Measurements from ENCODE around the gene PPM1F.
A peak's percentile ranks its signal among the peaks of the same experiment; 100 is the strongest.

Gene PPM1F

GRCh38 chr22:21918466-21919185 lies 34.0 kb downstream of the PPM1F start:
- no peak for ATAC-seq
- TF ChIP-seq ARNTL (CRISPR knock-in tag; IDR thresholded peaks at IDR 0.05; ENCODE audit: borderline replicate concordance, low read depth) (no peak), SNAI2 (CRISPR knock-in tag; IDR thresholded peaks at IDR 0.05) (no peak), GLIS3 (CRISPR knock-in tag; IDR thresholded peaks at IDR 0.05) (no peak), ZC3H10 (CRISPR knock-in tag; IDR thresholded peaks at IDR 0.05) (no peak), PPARA (CRISPR knock-in tag; IDR thresholded peaks at IDR 0.05; ENCODE audit: borderline replicate concordance) (no peak)
- TF ChIP-seq, protein P1, sequence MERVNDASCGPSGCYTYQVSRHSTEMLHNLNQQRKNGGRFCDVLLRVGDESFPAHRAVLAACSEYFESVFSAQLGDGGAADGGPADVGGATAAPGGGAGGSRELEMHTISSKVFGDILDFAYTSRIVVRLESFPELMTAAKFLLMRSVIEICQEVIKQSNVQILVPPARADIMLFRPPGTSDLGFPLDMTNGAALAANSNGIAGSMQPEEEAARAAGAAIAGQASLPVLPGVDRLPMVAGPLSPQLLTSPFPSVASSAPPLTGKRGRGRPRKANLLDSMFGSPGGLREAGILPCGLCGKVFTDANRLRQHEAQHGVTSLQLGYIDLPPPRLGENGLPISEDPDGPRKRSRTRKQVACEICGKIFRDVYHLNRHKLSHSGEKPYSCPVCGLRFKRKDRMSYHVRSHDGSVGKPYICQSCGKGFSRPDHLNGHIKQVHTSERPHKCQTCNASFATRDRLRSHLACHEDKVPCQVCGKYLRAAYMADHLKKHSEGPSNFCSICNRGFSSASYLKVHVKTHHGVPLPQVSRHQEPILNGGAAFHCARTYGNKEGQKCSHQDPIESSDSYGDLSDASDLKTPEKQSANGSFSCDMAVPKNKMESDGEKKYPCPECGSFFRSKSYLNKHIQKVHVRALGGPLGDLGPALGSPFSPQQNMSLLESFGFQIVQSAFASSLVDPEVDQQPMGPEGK (CRISPR knock-in tag; IDR thresholded peaks at IDR 0.05; ENCODE audit: borderline replicate concordance), result no peak
- TF ChIP-seq, protein P2, sequence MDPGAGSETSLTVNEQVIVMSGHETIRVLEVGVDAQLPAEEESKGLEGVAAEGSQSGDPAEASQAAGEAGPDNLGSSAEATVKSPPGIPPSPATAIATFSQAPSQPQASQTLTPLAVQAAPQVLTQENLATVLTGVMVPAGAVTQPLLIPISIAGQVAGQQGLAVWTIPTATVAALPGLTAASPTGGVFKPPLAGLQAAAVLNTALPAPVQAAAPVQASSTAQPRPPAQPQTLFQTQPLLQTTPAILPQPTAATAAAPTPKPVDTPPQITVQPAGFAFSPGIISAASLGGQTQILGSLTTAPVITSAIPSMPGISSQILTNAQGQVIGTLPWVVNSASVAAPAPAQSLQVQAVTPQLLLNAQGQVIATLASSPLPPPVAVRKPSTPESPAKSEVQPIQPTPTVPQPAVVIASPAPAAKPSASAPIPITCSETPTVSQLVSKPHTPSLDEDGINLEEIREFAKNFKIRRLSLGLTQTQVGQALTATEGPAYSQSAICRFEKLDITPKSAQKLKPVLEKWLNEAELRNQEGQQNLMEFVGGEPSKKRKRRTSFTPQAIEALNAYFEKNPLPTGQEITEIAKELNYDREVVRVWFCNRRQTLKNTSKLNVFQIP (CRISPR knock-in tag; IDR thresholded peaks at IDR 0.05; ENCODE audit: borderline replicate concordance, low read depth), result no peak

GRCh38 chr22:21917959-21918261 lies 34.7 kb downstream of the PPM1F start:
- no peak for ATAC-seq
- TF ChIP-seq ZNF70 (CRISPR knock-in tag; IDR thresholded peaks at IDR 0.05) (no peak), TCF4 (CRISPR knock-in tag; IDR thresholded peaks at IDR 0.05; ENCODE audit: borderline replicate concordance) (no peak), CREB5 (CRISPR knock-in tag; IDR thresholded peaks at IDR 0.05; ENCODE audit: low read depth) (no peak), ARNTL (CRISPR knock-in tag; IDR thresholded peaks at IDR 0.05; ENCODE audit: borderline replicate concordance, low read depth) (no peak), TOX (CRISPR knock-in tag; IDR thresholded peaks at IDR 0.05; ENCODE audit: borderline replicate concordance) (no peak), RARB (CRISPR knock-in tag; IDR thresholded peaks at IDR 0.05) (no peak), GLIS3 (CRISPR knock-in tag; IDR thresholded peaks at IDR 0.05) (no peak)
- TF ChIP-seq, protein P1 (CRISPR knock-in tag; IDR thresholded peaks at IDR 0.05; ENCODE audit: borderline replicate concordance), result no peak

DNA sequence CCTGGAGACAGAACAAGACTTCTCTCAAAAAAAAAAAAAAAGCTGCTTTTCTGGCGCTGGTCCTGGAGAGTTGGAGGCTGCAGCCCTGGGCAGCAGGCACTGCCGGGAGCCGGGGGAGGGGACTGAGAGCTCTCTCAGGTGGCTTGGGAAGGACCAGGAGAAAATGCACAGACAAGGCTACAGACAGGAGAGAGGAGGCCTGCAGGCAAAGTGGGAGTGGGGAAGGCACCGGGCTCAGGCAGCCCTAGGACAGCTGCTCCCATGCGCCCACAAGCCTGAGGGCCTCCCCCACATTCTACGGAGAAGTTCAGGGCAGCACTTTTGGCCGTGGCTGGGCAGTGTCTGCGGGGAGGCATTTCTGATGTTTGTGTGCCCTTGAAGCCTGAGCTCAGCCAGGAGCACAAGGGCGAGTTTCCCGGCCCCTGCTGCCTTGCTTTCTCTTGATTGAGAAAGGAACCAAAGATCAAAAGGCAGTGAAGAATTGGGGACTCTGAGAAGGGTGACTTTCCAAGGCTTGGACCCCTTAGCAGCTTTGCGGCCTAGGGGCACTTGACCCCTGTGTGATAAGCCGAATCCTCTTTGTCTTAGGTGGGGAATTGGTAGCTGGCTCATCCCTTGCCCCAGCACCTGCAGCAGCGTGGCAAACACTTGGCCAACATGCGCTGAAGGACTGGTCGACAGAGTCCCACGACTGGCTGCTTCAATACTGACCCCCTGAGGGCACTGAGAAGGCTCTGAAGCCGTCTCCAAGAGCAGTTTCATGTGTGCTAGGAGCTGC lies 35.3 kb downstream of the PPM1F start:
- TF ChIP-seq ZC3H10 (CRISPR knock-in tag; IDR thresholded peaks at IDR 0.05) (no peak), CREB5 (CRISPR knock-in tag; IDR thresholded peaks at IDR 0.05; ENCODE audit: low read depth) (no peak), TOX (CRISPR knock-in tag; IDR thresholded peaks at IDR 0.05; ENCODE audit: borderline replicate concordance) (no peak), ARNTL (CRISPR knock-in tag; IDR thresholded peaks at IDR 0.05; ENCODE audit: borderline replicate concordance, low read depth) (no peak), ZFP3 (CRISPR knock-in tag; IDR thresholded peaks at IDR 0.05) (no peak), ZFP30 (CRISPR knock-in tag; IDR thresholded peaks at IDR 0.05) (no peak), RARB (CRISPR knock-in tag; IDR thresholded peaks at IDR 0.05) (no peak), SNAI2 (CRISPR knock-in tag; IDR thresholded peaks at IDR 0.05) (no peak), CSDC2 (CRISPR knock-in tag; IDR thresholded peaks at IDR 0.05) (no peak), BACH2 (CRISPR knock-in tag; IDR thresholded peaks at IDR 0.05; ENCODE audit: borderline replicate concordance) (no peak), CSRNP3 (CRISPR knock-in tag; IDR thresholded peaks at IDR 0.05) (no peak), OSR1 (CRISPR knock-in tag; IDR thresholded peaks at IDR 0.05) (no peak), PPARA (CRISPR knock-in tag; IDR thresholded peaks at IDR 0.05; ENCODE audit: borderline replicate concordance) (no peak), ZNF70 (CRISPR knock-in tag; IDR thresholded peaks at IDR 0.05) (no peak)
- TF ChIP-seq, protein P2 (CRISPR knock-in tag; IDR thresholded peaks at IDR 0.05; ENCODE audit: borderline replicate concordance, low read depth), result no peak

More for the DNA sequence above, 35.3 kb downstream of the PPM1F start:
- ATAC-seq, result peak; percentile 63

Data from SK-N-SH treated with all-trans-retinoic acid at 6 μM for 48 hours (cell line).